GM12878 (cell line): Measurements from ENCODE around the gene CD86. TPM values are rescaled to one million over a fixed set of nuclear protein-coding genes. Genes with fewer than 3 reads are reported as not detected.

ENCODE experiments used
- ATAC-seq: fragments of 200-7000 bp; cut with Tn5 transposase; 3 replicates; pipeline ENCODE4 v1.9.1; 2020; ENCODE audit warnings: mild to moderate bottlenecking, moderate library complexity
- BruUV-seq: library from RNA; stranded (reverse); fragments of 400-500 nt; replicated peaks from 2 replicates; lab custom pipeline; 2021; lab: Mats Ljungman, UMichigan
- CTCF ChIA-PET: fragments of 300-600 bp; sonication (Branson Sonifier 250); formaldehyde crosslinking; extraction: SDS; loops from one replicate; lab custom pipeline; 2021; ENCODE audit warnings: inconsistent platforms; lab: Yijun Ruan, JAX
- POLR2A ChIA-PET: fragments of 350-600 bp; formaldehyde crosslinking; extraction: SDS; loops from one replicate; lab custom pipeline; 2021; ENCODE audit warnings: inconsistent platforms; lab: Charles Lee
- RAD21 ChIA-PET: fragments of 300-600 bp; sonication (Branson Sonifier 250); formaldehyde crosslinking; loops from one replicate; lab custom pipeline; 2023; ENCODE audit warnings: antibody characterized with exemption; ENCODE audit not compliant: unreplicated experiment; lab: Charles Lee
- SMC1A ChIA-PET: fragments of 300-600 bp; sonication (Branson Sonifier 250); formaldehyde crosslinking; loops from one replicate; lab custom pipeline; 2023; ENCODE audit not compliant: unreplicated experiment, uncharacterized antibody; lab: Charles Lee
- DNase-seq: peaks from one replicate; pipeline ENCODE4 v3.0.0-alpha.2; 2011; ENCODE audit warnings: low read depth, low spot score
- FAIRE-seq: peaks from 3 replicates; lab custom pipeline; 2011; peaks lifted over from hg19 to GRCh38; lab: Jason Lieb, UNC
- H2AFZ ChIP-seq: 2 replicates; pipeline ENCODE4 v1.6.0; 2011; ENCODE audit warnings: low read depth, low read length, control low read depth; ENCODE audit not compliant: control insufficient read depth
- H3K27ac ChIP-seq: 2 replicates; pipeline ENCODE4 v1.5.1; 2011; ENCODE audit warnings: control low read depth; ENCODE audit not compliant: control insufficient read depth, insufficient read depth
- H3K27me3 ChIP-seq, 2 experiments: replicated peaks in 1 of 2; 2 replicates each; pipeline versions ENCODE4 v1.6.0 to v1.6.1; 2011; ENCODE audit warnings: low read length in 1 of 2; ENCODE audit not compliant: control insufficient read depth in 2 of 2, insufficient read depth in 2 of 2
- H3K36me3 ChIP-seq, 2 experiments: 2 replicates each; pipeline ENCODE4 v1.5.1; 2011; ENCODE audit warnings: low read length in 1 of 2; ENCODE audit not compliant: control insufficient read depth in 2 of 2, insufficient read depth in 2 of 2
- H3K4me1 ChIP-seq: 2 replicates; pipeline ENCODE4 v1.6.1; 2011; ENCODE audit warnings: mild to moderate bottlenecking, low read length, moderate library complexity, mixed read lengths; ENCODE audit not compliant: control insufficient read depth, insufficient read depth
- H3K4me2 ChIP-seq: 2 replicates; pipeline ENCODE4 v1.6.0; 2011; ENCODE audit warnings: control low read depth; ENCODE audit not compliant: control insufficient read depth, insufficient read depth
- H3K4me3 ChIP-seq: fragments of 200-600 bp; sonication (generic); 2 replicates; pipeline ENCODE4 v1.5.1; 2016
- H3K79me2 ChIP-seq: 2 replicates; pipeline ENCODE4 v1.6.0; 2011; ENCODE audit warnings: low read length; ENCODE audit not compliant: control insufficient read depth, insufficient read depth
- H3K9ac ChIP-seq: 2 replicates; pipeline ENCODE4 v1.8.0; 2011; ENCODE audit warnings: low read length, control low read depth, mixed read lengths; ENCODE audit not compliant: control insufficient read depth, insufficient read depth
- H3K9me3 ChIP-seq: replicated peaks from 3 replicates; pipeline ENCODE4 v1.5.1; 2011; ENCODE audit warnings: mild to moderate bottlenecking, low read length; ENCODE audit not compliant: control insufficient read depth, insufficient read depth
- H4K20me1 ChIP-seq: 2 replicates; pipeline ENCODE4 v1.6.0; 2011; ENCODE audit not compliant: control insufficient read depth, insufficient read depth
- BCL11A ChIP-seq: IDR thresholded peaks from 2 replicates; pipeline ENCODE4 v1.6.1; 2011; ENCODE audit warnings: low read depth, low read length
- BCLAF1 ChIP-seq: fragments of 450-650 bp; IDR thresholded peaks from 2 replicates; pipeline ENCODE4 v1.6.1; 2017; ENCODE audit warnings: antibody characterized with exemption, mild to moderate bottlenecking, moderate library complexity
- CHD4 ChIP-seq: fragments of 200-600 bp; sonication (generic); IDR thresholded peaks from 2 replicates; pipeline ENCODE4 v1.6.1; 2016; ENCODE audit warnings: mild to moderate bottlenecking
- EGR1 ChIP-seq, 2 experiments: IDR thresholded peaks; 1 replicate in 1 of 2; 2 replicates in 1 of 2; pipeline ENCODE4 v1.6.1; 2011 to 2012; ENCODE audit warnings: low read depth in 2 of 2, low read length in 2 of 2, borderline replicate concordance in 1 of 2, mild to moderate bottlenecking in 1 of 2, moderate library complexity in 1 of 2
- GABPA ChIP-seq: IDR thresholded peaks from 2 replicates; pipeline ENCODE4 v1.6.1; 2014; ENCODE audit warnings: antibody characterized with exemption, low read depth, mild to moderate bottlenecking, inconsistent platforms
- IKZF2 ChIP-seq, 2 experiments: fragments of 450-650 bp; IDR thresholded peaks; 2 replicates each; pipeline ENCODE4 v1.6.1; 2017; ENCODE audit warnings: mild to moderate bottlenecking in 2 of 2, moderate library complexity in 2 of 2
- JUND ChIP-seq: IDR thresholded peaks from 2 replicates; pipeline ENCODE4 v1.6.1; 2012; ENCODE audit warnings: low read depth, mild to moderate bottlenecking, low read length, improper control_type of control experiment, moderate library complexity
- MTA3 ChIP-seq: IDR thresholded peaks from 2 replicates; pipeline ENCODE4 v1.6.1; 2012; ENCODE audit warnings: low read length, inconsistent platforms, borderline replicate concordance
- POLR2AphosphoS2 ChIP-seq: IDR thresholded peaks from 2 replicates; pipeline ENCODE4 v1.6.1; 2011; ENCODE audit warnings: low read depth, mild to moderate bottlenecking, low read length, improper control_type of control experiment, moderate library complexity
- POLR2AphosphoS5 ChIP-seq: IDR thresholded peaks from 2 replicates; pipeline ENCODE4 v1.6.1; 2011; ENCODE audit warnings: mild to moderate bottlenecking, low read length, inconsistent platforms
- YBX1 ChIP-seq: fragments of 450-650 bp; IDR thresholded peaks from 2 replicates; pipeline ENCODE4 v1.6.1; 2016; ENCODE audit warnings: antibody characterized with exemption
- WGBS: methylation state at CpG from one replicate; pipeline ENCODE4 v1.1.6; 2016; ENCODE audit warnings: low lambda C conversion rate; ENCODE audit not compliant: insufficient replicate concordance, insufficient coverage; ENCODE audit errors: missing lambda C conversion rate; 5-methylcytosine and 5-hydroxymethylcytosine counted together
- in situ Hi-C: fragments of 300-500 bp; cut with MboI; formaldehyde crosslinking; loops from 9 replicates; pipeline ENCODE4 v1.14.3; 2018; ENCODE audit warnings: mixed read lengths
- intact Hi-C: fragments of 100-400 bp; cut with micrococcal nuclease; formaldehyde crosslinking; loops from one replicate; pipeline ENCODE4 v1.14.2; 2022; ENCODE audit not compliant: unreplicated experiment
- polyA plus RNA-seq, 11 experiments: library from polyadenylated mRNA; depleted of rRNA in 4 of 11; unstranded in 6 of 11; stranded (reverse) in 5 of 11; fragments of >200 nt; fragmentation: Nextera tagmentation in 4 of 11; fragmentation: Illumina TruSeq in 1 of 11; extraction: Ambion mirVana in 4 of 11; extraction: Trizol in 1 of 11; gene quantifications; 1 replicate in 1 of 11; 2 replicates in 10 of 11; pipeline versions ENCODE4 v1.2.1 to v1.2.3, GENCODE V29; 2011 to 2016; ENCODE audit warnings: inconsistent platforms in 2 of 11, missing spikeins in 2 of 11, low read depth in 1 of 11
- total RNA-seq, 4 experiments: library from RNA; depleted of rRNA in 3 of 4; stranded (reverse); fragments of >200 nt in 3 of 4; fragmentation: Illumina TruSeq in 1 of 4; extraction: Trizol in 1 of 4; gene quantifications; 2 replicates each; pipeline versions ENCODE4 v1.2.1 to v1.2.3, GENCODE V29; 2013 to 2021
- TF ChIP-seq, protein P1 (sequence below): IDR thresholded peaks from 2 replicates; pipeline ENCODE4 v1.6.1; 2012; ENCODE audit warnings: low read depth, low read length, improper control_type of control experiment

Gene CD86
- total and polyA plus RNA-seq, 10 of the 15 experiments (the other 5 are each of a cell fraction or from before 2014, with no cell fraction given) = 40.9 to 100 (median 55.5) TPM

DNA sequence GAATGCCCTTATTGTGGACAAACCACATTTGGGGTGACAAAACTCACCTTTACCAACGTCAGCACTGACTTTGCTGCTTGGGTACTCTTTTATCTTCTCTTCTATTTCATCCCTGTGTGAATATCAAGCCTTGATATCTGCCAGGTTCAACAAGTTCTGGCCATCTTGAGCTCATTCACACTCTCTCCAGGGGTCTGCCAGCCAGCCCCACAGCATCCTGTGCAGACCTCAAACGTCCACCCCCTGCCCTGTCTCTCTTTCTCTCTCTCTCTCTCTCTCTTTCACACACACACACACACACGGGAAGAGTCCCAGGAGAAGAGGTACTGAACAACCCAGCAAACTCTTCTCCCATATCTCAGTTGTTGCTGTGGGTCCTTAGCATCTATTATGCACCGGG is 43.8 kb upstream of the CD86 start:
- peak overlapping the region; percentile 67 for H3K4me2 ChIP-seq
- H3K36me3 ChIP-seq = peaks cover 0 to 3% of the 10 kb centered on the region in 2 experiments; a peak in 2 of 4 replicates
- H3K27me3 ChIP-seq = no peaks in the 10 kb centered on the region
- no peaks in the 10 kb centered on the region for H4K20me1 ChIP-seq
- no peak; the same call in 2 of the 3 replicates for ATAC-seq
- peaks cover 47% of the 10 kb centered on the region for H3K79me2 ChIP-seq
- in situ Hi-C loops = no loop called here
- H3K9ac ChIP-seq = peak overlapping the region; percentile 61
- FAIRE-seq = no peak
- 34% methylated on average over 3 of the region's 4 CpGs for WGBS
- CTCF ChIA-PET = interaction anchor here (0.7 to 5.2 kb wide), 13 partner anchors 9 to 466 kb away, joined by 3 to 57 read pairs (median 4); partner anchors contain the start of genes CD86 and POLQ
- POLR2A ChIA-PET = interaction anchor here (0.7 to 4.1 kb wide), 12 partner anchors 9 to 310 kb away, joined by 3 to 41 read pairs (median 8); partner anchors contain the start of gene ILDR1
- intact Hi-C loops = loop anchor here (5.0 kb wide), 3 partner anchors 46 to 246 kb away; partner anchors contain the start of gene CD86
- BruUV-seq = no TSS peak
- H3K27ac ChIP-seq = peak overlapping the region; percentile 73
- H3K9me3 ChIP-seq = peaks cover 14% of the 10 kb centered on the region
- DNase-seq = no peak
- TF ChIP-seq EGR1 (IDR thresholded peaks at IDR 0.05; ENCODE audit: borderline replicate concordance in 1 of 2, low read depth in 2 of 2, low read length in 2 of 2) (no peak), MTA3 (peak; percentile 8; the same call in 1 of the 2 replicates), JUND (no peak), YBX1 (no peak)
- RAD21 ChIA-PET = interaction anchor here (0.6 to 5.6 kb wide), 17 partner anchors 7 to 289 kb away, joined by 3 to 71 read pairs (median 11); partner anchors contain the start of gene CD86
- no peak overlapping the region for H3K4me3 ChIP-seq
- SMC1A ChIA-PET = interaction anchor here (0.8 to 28.1 kb wide), 17 partner anchors 8 to 183 kb away, joined by 3 to 882 read pairs (median 4); partner anchors contain the start of genes CD86 and ILDR1
- H3K4me1 ChIP-seq = peaks cover 67% of the 10 kb centered on the region
- no peak overlapping the region for H2AFZ ChIP-seq

DNA sequence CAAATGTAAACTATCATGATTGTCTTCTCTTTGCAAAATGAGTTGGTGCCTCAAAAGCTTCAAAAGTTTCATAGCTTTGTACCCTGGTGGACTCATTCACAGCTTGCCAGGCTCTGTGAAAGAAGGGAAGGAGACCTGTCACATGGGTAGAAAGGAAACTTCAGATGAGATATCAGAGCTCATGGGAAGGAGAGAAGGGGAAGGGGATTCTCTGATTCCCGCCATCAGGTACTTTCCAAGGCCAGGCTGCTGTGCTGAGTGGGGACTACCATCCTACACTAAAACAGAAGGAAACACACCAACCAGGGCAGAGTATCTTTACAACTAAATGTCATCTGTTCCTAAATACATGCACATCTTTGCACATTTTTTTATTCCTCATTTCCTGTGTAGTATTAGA is 42.3 kb upstream of the CD86 start:
- ChIA-PET SMC1A (interaction anchor here (0.9 to 28.1 kb wide), 16 partner anchors 9 to 350 kb away, joined by 3 to 882 read pairs (median 8); partner anchors contain the start of genes CD86 and ILDR1), POLR2A (interaction anchor here (0.7 to 4.1 kb wide), 12 partner anchors 8 to 87 kb away, joined by 4 to 41 read pairs (median 12); partner anchors contain the start of gene ILDR1), RAD21 (interaction anchor here (0.7 to 5.6 kb wide), 21 partner anchors 7 to 310 kb away, joined by 3 to 71 read pairs (median 7); no protein-coding TSS in a partner anchor), CTCF (interaction anchor here (1.0 to 5.2 kb wide), 14 partner anchors 7 to 130 kb away, joined by 3 to 57 read pairs (median 4); partner anchors contain the start of gene CD86)
- peaks cover 67% of the 10 kb centered on the region for H3K4me1 ChIP-seq
- no peaks in the 10 kb centered on the region for H4K20me1 ChIP-seq
- in situ Hi-C loops (no loop called here), intact Hi-C loops (loop anchor here (5.0 kb wide), 3 partner anchors 44 to 244 kb away; partner anchors contain the start of gene CD86)
- BruUV-seq = no TSS peak
- peak; percentile 41 for ATAC-seq
- peak overlapping the region; percentile 27 for H3K9ac ChIP-seq
- no peaks in the 10 kb centered on the region; a peak in 2 of 4 replicates for H3K36me3 ChIP-seq
- DNase-seq = no peak
- H3K4me2 ChIP-seq = peak overlapping the region; percentile 67
- H3K79me2 ChIP-seq = peaks cover 51% of the 10 kb centered on the region
- peak; percentile 62 for FAIRE-seq
- peak overlapping the region; percentile 73 for H3K27ac ChIP-seq
- no peak overlapping the region; the same call in 1 of the 2 replicates for H2AFZ ChIP-seq
- peaks cover 17% of the 10 kb centered on the region for H3K9me3 ChIP-seq
- 0% methylated on average over 1 of the region's 1 CpG for WGBS
- no peaks in the 10 kb centered on the region for H3K27me3 ChIP-seq
- no peak overlapping the region; the same call in 1 of the 2 replicates for H3K4me3 ChIP-seq
- TF ChIP-seq POLR2AphosphoS2 (no peak), IKZF2 (IDR thresholded peaks at IDR 0.05) (peak in 1 of 2 experiments; percentile 31; a peak in 1 of 4 replicates), BCLAF1 (no peak), GABPA (no peak), CHD4 (no peak), BCL11A (no peak), POLR2AphosphoS5 (no peak)
- TF ChIP-seq, protein P1, sequence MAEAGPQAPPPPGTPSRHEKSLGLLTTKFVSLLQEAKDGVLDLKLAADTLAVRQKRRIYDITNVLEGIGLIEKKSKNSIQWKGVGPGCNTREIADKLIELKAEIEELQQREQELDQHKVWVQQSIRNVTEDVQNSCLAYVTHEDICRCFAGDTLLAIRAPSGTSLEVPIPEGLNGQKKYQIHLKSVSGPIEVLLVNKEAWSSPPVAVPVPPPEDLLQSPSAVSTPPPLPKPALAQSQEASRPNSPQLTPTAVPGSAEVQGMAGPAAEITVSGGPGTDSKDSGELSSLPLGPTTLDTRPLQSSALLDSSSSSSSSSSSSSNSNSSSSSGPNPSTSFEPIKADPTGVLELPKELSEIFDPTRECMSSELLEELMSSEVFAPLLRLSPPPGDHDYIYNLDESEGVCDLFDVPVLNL = no peak
